HTERT RPE-1 (cell line): ENCODE results near the gene LRFN3.
"Not testable (repeated sequence)": the region's sequence is repeated elsewhere in the genome, so short reads cannot be mapped to it uniquely, and the experiment has no call there.

ENCODE experiments used
- in situ Hi-C: fragments of 300-500 bp; cut with MboI; formaldehyde crosslinking; loops from 4 replicates; pipeline ENCODE4 v1.14.3; 2020; ENCODE audit warnings: low sequenced_read_pairs

Gene LRFN3

DNA sequence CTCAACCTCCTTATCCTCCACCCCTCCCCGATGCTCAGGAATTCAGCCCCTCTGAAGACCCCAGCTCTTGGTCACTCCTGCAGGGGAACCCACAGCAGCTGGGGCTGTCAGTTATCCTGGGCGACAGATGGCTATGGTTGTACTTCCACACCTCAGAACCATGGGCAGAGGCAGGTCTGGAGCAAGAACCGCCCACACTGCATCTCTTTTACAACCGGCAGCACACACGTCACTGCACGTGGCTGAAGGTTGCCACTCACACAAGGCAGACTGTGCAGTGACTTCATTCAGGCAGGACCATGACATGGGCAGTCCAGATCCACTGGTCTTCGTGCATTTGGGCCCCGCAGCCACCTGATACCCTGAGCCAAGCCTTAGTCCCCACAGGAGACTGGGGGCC is 37.3 kb downstream of the LRFN3 start:
- in situ Hi-C loops = no loop called here

GRCh38 chr19:35975608-35976214 is 39.5 kb downstream of the LRFN3 start:
- in situ Hi-C loops = no loop called here

DNA sequence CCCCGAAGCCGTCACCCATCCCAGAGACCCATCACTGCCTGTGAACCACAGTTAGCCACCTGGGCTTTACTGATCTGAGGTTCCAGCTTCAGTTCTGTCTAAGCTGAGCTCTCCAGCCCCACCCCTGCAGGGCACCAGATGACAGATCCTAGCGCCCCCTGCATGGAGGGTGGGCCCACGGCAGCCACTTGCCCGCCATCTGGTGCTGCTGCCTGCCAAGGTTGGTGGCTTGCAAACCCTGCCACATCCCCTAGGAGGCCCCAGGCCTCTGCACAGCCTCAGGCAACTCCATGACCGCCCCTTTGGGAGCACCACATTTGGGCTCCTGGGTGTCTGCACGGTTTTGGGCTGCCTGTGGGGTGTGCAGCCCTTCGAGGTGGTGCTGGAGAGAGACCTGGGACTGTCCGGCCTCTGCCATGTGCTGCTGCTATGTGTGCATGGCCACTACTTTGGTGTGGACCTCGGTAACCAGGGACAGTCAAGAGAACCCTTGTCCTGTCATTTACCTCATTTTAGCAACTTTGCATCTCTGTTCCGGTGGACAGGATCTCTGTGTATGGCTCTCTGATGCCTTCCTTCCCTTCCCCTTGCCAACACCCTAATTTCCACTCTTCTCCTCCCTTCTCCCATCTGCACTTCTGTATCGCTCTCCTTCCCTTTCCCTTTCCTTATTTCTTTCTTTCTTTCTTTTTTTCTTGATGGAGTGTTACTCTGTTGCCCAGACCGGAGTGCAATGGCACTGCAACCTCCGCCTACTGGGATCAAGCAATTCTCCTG is 41.5 kb downstream of the LRFN3 start:
- in situ Hi-C loops = no loop called here

DNA sequence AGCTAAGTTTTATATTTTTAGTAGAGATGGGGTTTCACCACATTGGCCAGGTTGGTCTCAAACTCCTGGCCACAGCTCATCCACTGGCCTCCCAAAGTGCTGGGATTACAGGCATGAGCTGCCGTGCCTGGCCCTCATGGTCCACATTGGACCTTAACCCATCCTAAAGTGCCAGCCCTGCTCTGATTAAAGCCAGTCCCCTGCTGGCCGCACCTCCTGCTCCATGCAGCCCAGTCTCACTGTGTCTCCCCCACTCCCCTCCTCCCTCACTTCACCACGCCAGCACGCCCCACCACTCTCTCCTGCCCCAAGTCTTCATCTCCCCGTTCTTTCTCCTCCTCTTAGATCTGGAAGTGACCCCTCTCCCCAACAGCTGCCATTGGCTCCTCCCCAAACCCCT is 42.1 kb downstream of the LRFN3 start:
- in situ Hi-C loops = no loop called here

GRCh38 chr19:35978832-35979365 is 42.7 kb downstream of the LRFN3 start:
- in situ Hi-C loops = no loop called here

DNA sequence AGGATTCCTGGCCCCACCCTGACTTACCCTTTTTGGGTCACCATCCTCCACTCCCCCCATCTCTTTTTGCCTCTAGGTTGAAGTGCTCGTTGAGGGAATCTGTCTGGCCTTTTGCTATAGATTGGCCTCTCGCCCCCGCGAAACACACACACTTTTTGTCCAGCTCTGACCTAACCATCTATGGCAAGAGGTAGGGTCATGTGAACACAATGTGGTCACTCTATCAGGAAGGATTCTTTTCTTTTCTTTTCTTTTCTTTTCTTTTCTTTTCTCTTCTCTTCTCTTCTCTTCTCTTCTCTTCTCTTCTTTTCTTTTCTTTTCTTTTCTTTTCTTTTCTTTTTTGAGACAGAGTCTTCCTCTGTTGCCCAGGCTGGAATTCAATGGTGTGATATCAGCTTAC is 44.8 kb downstream of the LRFN3 start:
- in situ Hi-C loops = not testable (repeated sequence)

DNA sequence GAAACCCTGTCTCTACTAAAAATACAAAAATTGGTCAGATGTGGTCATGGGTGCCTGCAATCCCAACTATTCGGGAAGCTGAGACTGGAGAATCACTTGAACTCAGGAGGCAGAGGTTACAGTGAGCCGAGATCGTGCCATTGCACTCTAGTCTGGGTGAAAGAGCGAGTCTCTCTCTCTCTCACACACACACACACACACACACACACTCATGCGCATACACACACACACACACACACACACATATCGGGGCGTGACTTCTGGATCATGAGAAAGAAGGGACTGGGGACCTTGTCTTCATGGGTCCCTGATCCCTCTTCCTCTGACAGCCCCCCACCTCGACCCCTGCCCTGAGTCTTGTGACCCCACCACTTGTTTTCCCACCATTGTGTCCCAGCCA is 47.0 kb downstream of the LRFN3 start:
- in situ Hi-C loops = no loop called here

DNA sequence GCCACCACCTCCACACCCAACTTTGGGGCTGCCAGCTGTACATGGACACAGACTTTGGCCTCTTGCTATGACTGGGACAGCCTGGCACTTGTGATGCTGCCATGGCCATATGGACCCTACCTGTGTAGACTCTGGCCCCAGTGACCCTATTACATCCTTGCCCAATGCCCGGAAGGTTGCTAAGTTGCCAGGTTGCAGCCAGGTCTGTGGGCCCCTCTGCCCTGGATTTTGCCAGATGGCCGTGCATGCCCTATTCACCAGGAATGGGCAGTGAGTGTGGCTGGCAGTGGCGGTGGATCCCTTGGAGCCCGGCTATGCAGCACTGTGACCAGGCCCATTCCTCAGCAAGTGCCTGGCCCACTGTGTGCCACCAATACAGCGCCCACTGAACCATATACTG is 49.9 kb downstream of the LRFN3 start:
- in situ Hi-C loops = no loop called here

- in situ Hi-C loops = no loop called here
Measured at GRCh38 chr19:35986664-35987570, 50.7 kb downstream of the LRFN3 start.

GRCh38 chr19:35987571-35987896 is 51.4 kb downstream of the LRFN3 start:
- in situ Hi-C loops = no loop called here

DNA sequence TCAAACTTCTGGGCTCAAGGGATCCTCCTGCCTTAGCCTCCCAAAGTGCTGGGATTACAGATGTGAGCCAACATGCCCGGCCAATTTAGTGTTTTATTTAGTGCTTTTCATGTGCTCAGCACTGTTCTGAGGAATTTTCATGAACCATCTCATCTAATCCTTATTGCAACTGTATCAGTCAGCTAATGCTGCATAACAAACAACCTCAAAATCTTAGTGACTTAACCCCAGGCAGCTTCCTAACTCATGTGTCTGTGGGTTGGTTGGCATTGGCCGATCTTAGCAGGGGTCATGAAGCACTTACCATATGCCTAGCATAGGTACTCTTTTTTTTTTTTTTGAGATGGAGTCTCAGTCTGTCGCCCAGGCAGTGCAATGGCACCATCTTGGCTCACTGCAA is 52.6 kb downstream of the LRFN3 start:
- in situ Hi-C loops = no loop called here

GRCh38 chr19:35990156-35990555 is 54.0 kb downstream of the LRFN3 start:
- in situ Hi-C loops = no loop called here

DNA sequence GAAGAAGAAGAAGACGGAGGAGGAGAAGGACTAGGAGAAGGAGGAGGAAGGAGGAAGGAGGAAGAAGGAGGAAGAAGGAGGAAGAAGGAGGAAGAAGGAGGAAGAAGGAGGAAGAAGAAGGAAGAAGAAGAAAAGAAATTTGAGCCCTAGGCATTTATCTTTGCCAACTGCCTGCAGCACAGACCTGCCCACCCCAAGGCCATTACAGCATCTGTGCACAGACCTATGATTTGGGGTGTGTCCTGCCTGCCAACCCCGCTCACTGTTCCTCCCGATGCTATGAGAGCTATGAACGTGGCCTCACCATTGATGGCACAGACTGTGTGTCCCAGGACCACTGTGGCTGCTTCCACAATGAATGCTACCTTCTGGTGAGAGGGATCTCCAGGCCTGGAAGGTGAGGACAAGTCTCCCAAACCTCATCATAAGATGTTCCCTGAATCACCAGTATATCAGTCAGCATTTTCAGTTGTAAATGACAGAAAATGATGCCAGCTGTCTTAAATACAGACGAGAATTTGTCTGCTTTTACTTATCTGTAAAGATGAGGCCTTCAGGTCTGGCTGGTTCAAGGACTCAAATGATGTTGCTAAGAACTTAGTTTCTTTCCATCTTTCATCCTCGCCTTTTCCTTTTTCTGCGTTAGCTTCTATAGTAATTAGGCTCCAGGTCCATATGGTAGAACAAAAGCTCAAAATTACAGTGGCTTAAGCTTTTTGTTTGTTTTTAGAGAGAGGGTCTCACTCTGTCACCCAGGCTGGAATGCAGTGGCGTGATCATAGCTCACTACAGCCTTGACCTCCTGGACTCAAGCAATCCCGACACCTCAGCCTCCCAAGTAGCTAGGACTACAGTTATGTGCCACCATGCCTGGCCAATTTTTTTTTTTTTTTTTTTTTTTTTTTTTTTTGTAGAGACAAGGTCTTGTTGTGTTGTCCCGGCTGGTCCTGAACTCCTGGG is 54.9 kb downstream of the LRFN3 start:
- in situ Hi-C loops = no loop called here

GRCh38 chr19:35991731-35992450 is 55.7 kb downstream of the LRFN3 start:
- in situ Hi-C loops = no loop called here

DNA sequence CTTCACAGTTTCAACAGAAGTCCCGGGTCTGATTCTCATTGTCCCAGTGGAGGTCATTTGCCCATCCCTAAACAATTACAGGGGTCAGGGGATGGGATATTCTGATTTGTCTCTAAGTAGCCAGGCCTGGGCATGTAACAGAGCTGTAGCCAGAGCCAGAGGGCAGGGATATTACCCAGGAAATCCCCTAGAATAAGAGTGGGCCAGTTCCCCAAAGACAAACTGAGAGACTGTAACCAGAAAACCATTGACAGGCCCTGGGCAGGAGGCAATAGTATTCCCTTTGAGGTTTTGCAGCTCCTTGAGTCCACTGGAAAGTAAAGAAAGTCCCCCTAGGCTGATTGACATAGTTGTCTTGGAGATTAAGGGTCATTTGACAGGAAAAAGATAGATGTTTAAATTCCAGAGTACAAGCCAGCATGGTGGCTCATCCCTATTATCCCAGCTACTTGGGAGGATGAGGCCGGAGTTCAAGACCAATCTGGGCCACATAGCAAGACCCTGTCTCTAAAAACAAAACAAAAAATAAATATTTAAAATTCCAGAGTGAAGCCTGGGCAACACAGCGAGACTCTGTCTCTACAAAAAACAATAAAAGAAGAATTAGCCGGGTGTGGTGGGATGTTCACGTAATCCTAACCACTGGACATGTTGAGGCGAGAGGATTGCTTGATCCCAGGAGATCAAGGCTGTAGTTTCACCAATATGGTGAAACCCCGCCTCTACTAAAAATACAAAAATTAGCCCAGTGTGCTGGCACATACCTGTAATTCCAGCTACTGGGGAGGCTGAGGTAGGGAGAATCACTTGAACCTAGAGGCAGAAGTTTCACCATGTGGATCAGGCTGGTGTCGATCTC is 57.0 kb downstream of the LRFN3 start:
- in situ Hi-C loops = no loop called here

DNA sequence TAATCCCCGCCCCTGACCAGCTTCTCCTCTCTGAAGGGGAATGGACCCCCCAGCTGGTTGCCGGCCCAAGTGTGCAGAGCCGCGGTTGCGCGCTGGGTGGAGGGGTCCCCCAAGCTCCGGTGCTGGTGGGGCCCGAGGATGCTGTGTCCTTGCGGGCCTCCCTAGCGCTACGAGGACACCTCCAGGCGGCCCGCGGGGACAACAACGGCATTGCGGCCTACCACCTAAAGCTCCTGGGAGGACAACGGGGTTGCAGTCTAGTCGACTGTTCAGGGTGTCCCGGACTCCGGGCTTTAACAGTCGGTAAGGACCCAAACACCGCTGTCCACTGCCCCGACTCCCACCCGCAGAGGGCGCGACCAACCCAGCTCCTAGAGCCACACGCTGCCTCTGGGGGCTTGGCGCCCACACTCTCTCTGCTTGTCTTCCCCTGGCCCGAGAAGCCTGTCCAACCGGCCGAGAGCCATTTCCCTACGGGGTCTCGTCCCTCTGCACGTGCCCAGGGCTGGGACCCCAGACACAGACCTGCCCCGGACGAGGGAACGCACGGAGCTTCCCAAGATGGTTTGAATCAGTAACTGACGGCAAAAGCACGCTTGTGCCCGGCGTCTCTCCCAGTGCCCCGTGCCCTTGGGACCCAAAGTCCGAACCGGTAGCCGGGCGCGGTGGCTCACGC is 57.9 kb downstream of the LRFN3 start:
- in situ Hi-C loops = no loop called here
